ENCODE results near the gene TSPAN10.

Gene TSPAN10

DNA sequence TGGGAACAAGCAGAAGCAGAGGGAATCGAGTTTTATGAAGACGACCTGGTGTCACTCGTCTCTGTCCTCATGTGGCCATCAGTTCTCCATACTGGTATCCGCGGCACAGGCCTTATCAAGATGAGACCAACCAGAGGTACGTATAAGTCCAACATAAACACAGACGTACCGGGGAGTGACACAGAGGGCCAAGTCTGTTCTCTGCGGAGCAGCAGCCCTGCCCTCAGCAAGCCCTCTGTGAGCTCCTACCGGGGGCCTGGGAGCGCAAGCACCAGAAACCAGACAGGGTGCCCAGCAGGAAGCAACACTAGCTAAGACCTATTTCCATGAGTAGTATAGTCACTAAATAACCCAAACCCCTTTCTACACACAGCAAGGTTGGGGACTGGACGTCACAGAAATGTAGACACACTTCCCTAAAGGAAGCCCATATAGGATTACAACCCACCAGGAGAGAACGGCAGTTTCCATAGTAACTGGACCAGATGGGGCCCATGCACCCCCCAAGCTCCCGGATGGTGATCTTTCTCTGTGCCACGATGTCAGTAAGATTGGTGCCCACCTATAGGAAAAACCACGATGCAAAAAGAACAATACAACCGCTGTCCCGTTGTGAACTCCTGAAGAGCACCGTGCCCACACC, 45.7 kb downstream of the TSPAN10 start:
- H3K4me3 ChIP-seq (replicated peaks; ENCODE audit: low read depth, low read length) = peak overlapping the region; percentile 92
- peaks cover 21% of the 10 kb centered on the region for H3K36me3 ChIP-seq (ENCODE audit: control insufficient read depth, insufficient read depth, low read length)
- TF ChIP-seq, protein P1, sequence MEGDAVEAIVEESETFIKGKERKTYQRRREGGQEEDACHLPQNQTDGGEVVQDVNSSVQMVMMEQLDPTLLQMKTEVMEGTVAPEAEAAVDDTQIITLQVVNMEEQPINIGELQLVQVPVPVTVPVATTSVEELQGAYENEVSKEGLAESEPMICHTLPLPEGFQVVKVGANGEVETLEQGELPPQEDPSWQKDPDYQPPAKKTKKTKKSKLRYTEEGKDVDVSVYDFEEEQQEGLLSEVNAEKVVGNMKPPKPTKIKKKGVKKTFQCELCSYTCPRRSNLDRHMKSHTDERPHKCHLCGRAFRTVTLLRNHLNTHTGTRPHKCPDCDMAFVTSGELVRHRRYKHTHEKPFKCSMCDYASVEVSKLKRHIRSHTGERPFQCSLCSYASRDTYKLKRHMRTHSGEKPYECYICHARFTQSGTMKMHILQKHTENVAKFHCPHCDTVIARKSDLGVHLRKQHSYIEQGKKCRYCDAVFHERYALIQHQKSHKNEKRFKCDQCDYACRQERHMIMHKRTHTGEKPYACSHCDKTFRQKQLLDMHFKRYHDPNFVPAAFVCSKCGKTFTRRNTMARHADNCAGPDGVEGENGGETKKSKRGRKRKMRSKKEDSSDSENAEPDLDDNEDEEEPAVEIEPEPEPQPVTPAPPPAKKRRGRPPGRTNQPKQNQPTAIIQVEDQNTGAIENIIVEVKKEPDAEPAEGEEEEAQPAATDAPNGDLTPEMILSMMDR (IDR thresholded peaks at IDR 0.05; ENCODE audit: insufficient read depth, low read length, poor library complexity, severe bottlenecking) = no peak
- no peak for DNase-seq (ENCODE audit: extremely low read depth, insufficient read length)
- no peaks in the 10 kb centered on the region for H3K27me3 ChIP-seq (replicated peaks; ENCODE audit: control insufficient read depth, insufficient read depth, low read length)

DNA sequence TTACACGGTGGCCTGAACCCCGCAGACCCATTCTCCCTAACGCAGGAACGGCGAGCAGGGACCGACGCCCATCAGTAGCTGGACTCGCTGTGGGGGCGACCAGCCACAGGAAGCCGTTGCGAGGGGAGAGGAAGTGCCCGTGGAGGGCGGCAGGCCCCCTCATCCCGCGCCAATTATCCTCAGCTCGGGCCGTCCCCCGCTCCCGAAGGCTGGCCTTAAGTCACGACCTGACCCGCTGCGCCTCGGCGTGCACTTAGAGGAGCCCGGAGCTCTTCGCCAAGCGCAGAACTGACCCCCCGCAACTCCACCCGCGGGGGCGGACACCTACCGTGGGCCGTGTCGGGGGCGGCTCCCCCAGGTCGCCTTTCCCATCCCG, 46.2 kb downstream of the TSPAN10 start:
- Histone ChIP-seq H3K4me3 (replicated peaks; ENCODE audit: low read depth, low read length) (peak overlapping the region; percentile 92), H3K27me3 (replicated peaks; ENCODE audit: control insufficient read depth, insufficient read depth, low read length) (no peaks in the 10 kb centered on the region), H3K36me3 (ENCODE audit: control insufficient read depth, insufficient read depth, low read length) (peaks cover 24% of the 10 kb centered on the region)
- TF ChIP-seq, protein P1 (IDR thresholded peaks at IDR 0.05; ENCODE audit: insufficient read depth, low read length, poor library complexity, severe bottlenecking) = no peak
- DNase-seq (ENCODE audit: extremely low read depth, insufficient read length) = no peak

DNA sequence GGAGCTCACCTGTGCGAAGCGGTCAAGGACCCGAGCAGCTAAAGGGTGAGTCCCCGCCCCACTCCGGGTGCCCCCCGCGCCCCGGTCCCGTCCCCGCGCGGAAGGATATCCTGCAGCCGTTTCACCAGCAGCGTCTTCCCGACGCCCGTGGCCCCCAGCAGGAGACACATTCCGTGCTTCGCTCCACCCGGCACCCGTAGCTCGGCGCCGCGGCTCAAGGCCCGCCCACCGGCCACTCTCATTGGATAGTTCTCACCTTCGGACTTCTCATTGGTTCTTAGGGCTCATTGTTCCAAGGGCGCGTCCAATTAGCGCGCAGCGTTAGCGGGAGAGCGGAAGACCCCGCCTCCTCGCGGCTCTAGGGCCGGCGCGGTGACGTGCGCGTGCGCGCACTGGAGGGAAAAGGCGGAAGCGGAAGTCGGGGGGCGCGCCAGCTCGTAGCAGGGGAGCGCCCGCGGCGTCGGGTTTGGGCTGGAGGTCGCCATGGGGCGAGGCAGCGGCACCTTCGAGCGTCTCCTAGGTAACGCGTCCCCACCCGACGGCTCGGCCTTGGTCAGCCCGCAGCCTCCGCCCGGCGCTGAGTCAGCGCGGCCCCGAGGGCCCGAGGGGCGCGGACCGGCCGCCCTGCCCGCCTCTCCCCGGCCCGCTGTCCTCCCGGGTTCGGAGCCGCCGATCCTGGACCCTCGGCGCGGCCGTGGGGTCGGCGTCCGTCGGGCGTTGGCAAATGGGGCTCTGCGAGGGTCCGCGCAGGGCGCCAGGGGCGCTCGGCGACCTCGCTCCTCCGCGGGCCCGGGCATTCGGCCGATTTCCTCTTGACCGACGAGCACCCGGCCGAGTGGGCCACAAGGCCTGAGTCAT, 46.8 kb downstream of the TSPAN10 start, which contains the start of the genes ARL16 and HGS:
TSS of gene ARL16 (minus strand) at position 214 of the 858 bp plus-strand sequence. CDS start at position 170, 44 bp downstream.
TSS of gene HGS (plus strand) at position 428 of the 858 bp plus-strand sequence. CDS start at position 484, 56 bp downstream.
- peaks cover 30% of the 10 kb centered on the region for H3K36me3 ChIP-seq (ENCODE audit: control insufficient read depth, insufficient read depth, low read length)
- TF ChIP-seq, protein P1 (IDR thresholded peaks at IDR 0.05; ENCODE audit: insufficient read depth, low read length, poor library complexity, severe bottlenecking) = no peak

GRCh38 chr17:81684442-81684911, 47.5 kb downstream of the TSPAN10 start:
- TF ChIP-seq, protein P1 (IDR thresholded peaks at IDR 0.05; ENCODE audit: insufficient read depth, low read length, poor library complexity, severe bottlenecking) = no peak
- no peak for DNase-seq (ENCODE audit: extremely low read depth, insufficient read length)
- H3K4me3 ChIP-seq (replicated peaks; ENCODE audit: low read depth, low read length) = peak overlapping the region; percentile 90
- no peaks in the 10 kb centered on the region for H3K27me3 ChIP-seq (replicated peaks; ENCODE audit: control insufficient read depth, insufficient read depth, low read length)
- peaks cover 36% of the 10 kb centered on the region for H3K36me3 ChIP-seq (ENCODE audit: control insufficient read depth, insufficient read depth, low read length)

More for the DNA sequence above, 46.8 kb downstream of the TSPAN10 start, which contains the start of the genes ARL16 and HGS:
- no peaks in the 10 kb centered on the region for H3K27me3 ChIP-seq (replicated peaks; ENCODE audit: control insufficient read depth, insufficient read depth, low read length)
- H3K4me3 ChIP-seq (replicated peaks; ENCODE audit: low read depth, low read length) = peak within 1 kb of the TSS; percentile 92
- DNase-seq (ENCODE audit: extremely low read depth, insufficient read length) = peak; percentile 99

- no peak for DNase-seq (ENCODE audit: extremely low read depth, insufficient read length)
- Histone ChIP-seq H3K36me3 (ENCODE audit: control insufficient read depth, insufficient read depth, low read length) (peaks cover 39% of the 10 kb centered on the region), H3K27me3 (replicated peaks; ENCODE audit: control insufficient read depth, insufficient read depth, low read length) (no peaks in the 10 kb centered on the region), H3K4me3 (replicated peaks; ENCODE audit: low read depth, low read length) (peak overlapping the region; percentile 90)
- TF ChIP-seq, protein P1 (IDR thresholded peaks at IDR 0.05; ENCODE audit: insufficient read depth, low read length, poor library complexity, severe bottlenecking) = no peak
Observed at GRCh38 chr17:81685108-81685507, 48.1 kb downstream of the TSPAN10 start.
